Dedifferentiated amniotic fluid mesenchymal stem cell (primary cell): Measurements from ENCODE around the gene ABCG4.
"Not testable (repeated sequence)": the region's sequence is repeated elsewhere in the genome, so short reads cannot be mapped to it uniquely, and the experiment has no call there.

ENCODE experiments used
- DNase-seq: peaks from one replicate; pipeline ENCODE4 v3.0.0-alpha.2; 2016; ENCODE audit errors: extremely low spot score

The ABCG4 gene

GRCh38 chr11:119149018-119149785, at the start of gene ABCG4:
ABCG4 (plus strand) TSS chr11:119149052; CDS start chr11:119149966, 914 bp downstream.
- DNase-seq = no peak

DNA sequence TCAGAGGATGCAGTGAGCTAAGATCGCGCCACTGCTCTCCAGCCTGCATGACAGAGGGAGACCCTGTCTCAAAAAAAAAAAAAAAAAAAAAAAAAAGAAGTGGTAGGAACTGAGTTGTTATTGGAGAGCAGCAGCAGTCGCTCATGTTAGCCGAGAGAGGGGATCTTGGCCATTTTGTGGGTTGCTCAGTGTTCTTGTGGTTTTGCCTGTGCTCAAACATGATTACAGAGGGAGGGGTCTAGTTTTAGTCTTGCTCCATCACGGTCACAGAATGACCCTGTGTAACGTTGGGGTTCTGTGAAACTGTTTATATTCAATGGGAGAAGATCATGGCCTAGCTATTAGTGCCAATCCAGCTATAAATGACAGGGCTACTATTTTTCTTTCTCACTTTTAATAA, 49.1 kb upstream of the ABCG4 start:
- no peak for DNase-seq

- peak; percentile 23 for DNase-seq
These were observed 48.4 kb upstream of the ABCG4 start for GRCh38 chr11:119100246-119100970.

DNA sequence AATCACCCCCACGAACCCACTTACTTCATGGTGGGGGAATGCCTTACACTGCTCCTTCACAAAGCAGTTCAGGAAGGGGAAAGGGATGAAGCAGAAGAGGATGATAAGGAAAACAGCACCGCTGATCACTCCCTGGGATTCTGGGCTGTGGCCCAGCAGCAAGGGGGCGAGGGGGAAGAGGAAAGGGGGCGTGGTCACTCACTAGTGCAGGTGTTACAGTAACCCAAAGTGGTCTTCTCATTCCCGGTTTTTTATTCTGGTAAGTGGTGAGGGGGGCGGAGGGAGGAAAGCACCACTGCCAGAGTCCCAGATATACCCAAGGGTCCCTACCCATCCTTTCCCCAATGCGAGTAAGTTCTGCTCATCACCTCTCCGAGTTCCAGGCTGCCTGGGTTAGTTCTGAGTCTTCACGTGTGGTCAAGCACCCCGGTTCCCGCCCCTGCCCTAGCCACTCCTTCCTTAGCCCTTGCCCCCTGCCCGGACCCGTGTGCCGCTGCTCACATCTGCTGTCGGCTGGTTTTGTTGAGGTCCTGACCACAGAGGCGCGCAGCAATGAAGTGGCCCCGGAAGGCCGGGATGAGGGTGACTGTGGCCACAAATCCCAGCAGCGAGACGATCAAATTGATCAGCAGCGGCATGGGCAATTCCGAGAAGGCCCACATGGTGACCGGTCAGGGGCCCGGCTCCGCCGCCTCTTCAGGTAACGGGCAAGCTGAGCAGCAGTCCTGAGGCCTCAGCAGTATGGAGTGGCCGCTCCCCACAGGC, 47.7 kb upstream of the ABCG4 start:
- no peak for DNase-seq

GRCh38 chr11:119101759-119102423, 47.0 kb upstream of the ABCG4 start, which contains the start of gene DPAGT1:
DPAGT1 (minus strand) TSS chr11:119101853; CDS start chr11:119101655, 198 bp downstream.
- peak; percentile 92 for DNase-seq

- DNase-seq = not testable (repeated sequence)
These were observed 45.6 kb upstream of the ABCG4 start for GRCh38 chr11:119103161-119103664.

DNA sequence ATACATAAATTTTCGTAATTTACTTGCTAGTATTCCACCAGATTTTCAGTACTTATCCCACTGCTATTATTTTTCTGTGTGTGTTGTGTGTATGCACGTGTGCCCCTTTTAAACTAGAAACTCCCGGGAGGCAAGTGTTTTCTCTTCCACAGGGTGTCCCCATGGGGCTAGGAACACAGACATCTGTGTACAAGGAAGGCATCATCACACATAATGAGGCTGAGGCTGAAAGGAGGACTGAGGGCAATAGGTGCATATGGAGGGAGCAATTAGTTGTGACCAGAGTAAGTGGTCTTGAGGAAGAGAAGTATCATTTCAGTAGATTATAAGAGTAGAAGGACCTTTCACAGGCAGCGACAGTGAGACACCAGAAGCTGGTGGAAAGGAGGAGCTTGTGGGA, 45.1 kb upstream of the ABCG4 start:
- no peak for DNase-seq

- peak; percentile 75 for DNase-seq
These were observed 42.0 kb upstream of the ABCG4 start, which contains the start of gene C2CD2L for GRCh38 chr11:119106564-119107537. C2CD2L (plus strand) TSS chr11:119107344; CDS start chr11:119107742, 398 bp downstream.

GRCh38 chr11:119107538-119108145, 41.2 kb upstream of the ABCG4 start:
- no peak for DNase-seq

DNA sequence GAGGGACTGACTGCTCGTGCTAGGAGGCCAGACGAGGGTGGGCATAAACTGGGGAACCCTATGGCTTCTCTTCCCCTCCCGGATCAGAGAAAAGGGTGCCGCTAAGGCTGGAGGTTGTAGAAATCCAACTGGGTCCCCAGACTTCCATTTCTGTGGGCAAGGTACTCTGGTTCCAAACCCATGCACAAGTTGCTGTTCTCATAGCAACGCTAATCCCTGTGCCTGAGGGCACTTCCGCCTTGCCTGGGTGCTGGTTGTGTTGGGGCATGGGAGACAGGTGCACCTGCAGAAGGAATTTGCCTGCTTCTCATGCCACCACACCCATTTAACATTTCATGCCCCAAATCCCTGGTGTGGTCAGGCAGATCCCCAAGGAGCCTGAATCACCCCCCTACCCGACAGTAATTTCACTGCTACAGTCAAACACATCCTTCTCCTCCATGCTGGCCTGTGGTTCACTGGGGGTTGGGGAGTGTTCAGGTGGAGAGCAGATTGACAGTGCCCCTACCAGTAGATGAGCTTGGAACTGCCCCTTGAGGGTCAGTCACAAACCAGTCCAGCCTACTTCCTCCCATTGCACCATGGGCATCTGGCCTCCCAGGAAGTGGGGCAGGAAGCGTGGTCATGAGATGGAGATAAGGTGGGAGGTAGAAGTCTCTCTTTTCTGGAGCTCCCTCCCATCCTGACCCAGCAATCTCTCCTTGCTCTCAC, 40.6 kb upstream of the ABCG4 start:
- no peak for DNase-seq

GRCh38 chr11:119108857-119109221, 40.0 kb upstream of the ABCG4 start:
- no peak for DNase-seq

- DNase-seq = no peak
These were observed 39.0 kb upstream of the ABCG4 start for GRCh38 chr11:119109843-119110242.

DNA sequence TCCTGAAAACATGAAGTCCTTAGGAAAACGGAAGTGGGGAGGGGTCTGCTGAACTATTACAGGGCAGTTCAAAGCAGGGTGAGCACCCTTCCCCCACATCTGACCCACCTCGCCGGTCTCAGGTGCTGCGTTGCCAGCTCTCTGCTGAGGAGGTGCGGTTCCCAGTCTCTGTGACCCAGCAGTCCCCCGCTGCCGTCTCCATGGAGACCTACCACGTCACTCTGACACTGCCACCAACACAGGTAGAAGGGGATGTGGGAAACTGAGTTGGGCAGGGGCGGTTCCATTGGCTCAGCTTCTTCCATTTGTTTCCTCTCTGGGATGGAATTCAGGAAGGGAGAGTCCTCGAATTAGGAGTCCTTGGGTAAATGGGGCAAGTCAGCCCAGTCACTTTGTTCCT, 38.4 kb upstream of the ABCG4 start:
- no peak for DNase-seq

GRCh38 chr11:119111361-119111925, 37.4 kb upstream of the ABCG4 start:
- DNase-seq = no peak

DNA sequence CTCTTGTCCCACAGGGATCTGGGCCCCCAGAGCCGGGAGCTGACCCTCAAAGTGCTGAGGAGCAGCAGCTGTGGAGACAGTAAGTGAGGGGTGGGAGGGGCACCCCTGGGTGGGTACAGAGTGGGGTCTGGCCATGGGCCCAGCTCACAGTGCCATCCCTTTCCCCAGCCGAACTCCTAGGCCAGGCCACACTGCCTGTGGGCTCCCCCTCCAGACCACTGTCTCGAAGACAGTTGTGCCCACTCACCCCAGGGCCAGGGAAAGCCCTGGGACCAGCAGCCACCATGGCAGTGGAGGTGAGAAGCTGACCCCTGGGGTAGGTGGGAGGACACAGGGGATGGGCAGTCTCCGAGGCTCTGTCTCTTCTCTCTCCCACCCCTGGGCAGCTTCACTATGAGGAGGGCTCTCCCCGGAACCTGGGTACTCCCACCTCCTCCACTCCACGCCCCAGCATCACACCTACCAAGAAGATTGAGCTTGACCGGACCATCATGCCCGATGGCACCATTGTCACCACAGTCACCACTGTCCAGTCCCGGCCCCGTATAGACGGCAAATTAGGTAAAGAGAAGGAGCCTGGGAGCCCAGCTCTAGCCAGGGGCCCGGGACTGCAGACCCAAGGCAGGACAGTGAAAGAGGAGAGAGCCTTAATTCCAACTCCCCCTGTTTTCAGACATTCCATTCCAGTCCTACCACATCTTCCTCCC, 36.4 kb upstream of the ABCG4 start:
- DNase-seq = no peak

GRCh38 chr11:119113716-119114115, 35.1 kb upstream of the ABCG4 start:
- no peak for DNase-seq

DNA sequence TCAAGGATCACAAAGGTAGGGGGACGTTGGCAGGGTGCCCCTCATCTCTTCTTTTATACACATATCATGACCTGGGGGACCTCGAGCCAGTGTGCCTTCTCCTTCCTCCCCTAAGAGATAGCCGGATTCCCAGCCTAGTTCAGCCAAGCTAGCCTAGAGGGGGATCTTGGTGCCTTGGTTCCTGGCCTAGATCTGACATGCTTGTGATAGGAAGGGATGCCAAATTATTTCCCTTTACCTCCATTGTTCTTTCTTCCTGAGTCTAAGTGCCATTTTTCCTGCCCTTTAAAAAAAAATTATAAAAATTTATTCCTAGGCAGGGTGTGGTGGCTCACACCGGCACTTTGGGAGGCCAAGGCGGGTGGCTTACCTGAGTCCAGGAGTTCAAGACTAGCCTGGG, 34.5 kb upstream of the ABCG4 start:
- DNase-seq = no peak
